Spleen (tissue), 11 donors: ENCODE results near the gene C6orf136. TPM values are rescaled to one million over a fixed set of nuclear protein-coding genes. Genes with fewer than 3 reads are reported as not detected.

Source experiments
- DNase-seq: peaks from one replicate; pipeline ENCODE4 v3.0.0-alpha.2; 2020
- H3K27ac ChIP-seq, 8 donors: fragments of 200-600 bp; sonication (generic) in 7 of 8; 1 replicate in 4 of 8; 2 replicates in 4 of 8; pipeline versions ENCODE4 v1.5.0 to v1.8.0; 2016 to 2021; ENCODE audit warnings: inconsistent platforms in 4 of 8, mild to moderate bottlenecking in 4 of 8, moderate library complexity in 1 of 8
- H3K27me3 ChIP-seq, 7 donors: fragments of 200-600 bp; sonication (generic) in 6 of 7; replicated peaks in 1 of 7; 1 replicate in 4 of 7; 2 replicates in 3 of 7; pipeline versions ENCODE4 v1.5.0 to v1.8.0; 2016 to 2021; ENCODE audit warnings: inconsistent platforms in 3 of 7, mild to moderate bottlenecking in 1 of 7
- H3K36me3 ChIP-seq, 6 donors: fragments of 200-600 bp; sonication (generic) in 5 of 6; 1 replicate in 4 of 6; 2 replicates in 2 of 6; pipeline versions ENCODE4 v1.5.0 to v1.8.0; 2016 to 2021; ENCODE audit warnings: inconsistent platforms in 2 of 6
- H3K4me1 ChIP-seq, 6 donors: fragments of 200-600 bp; sonication (generic) in 5 of 6; 1 replicate in 3 of 6; 2 replicates in 3 of 6; pipeline versions ENCODE4 v1.5.0 to v1.8.0; 2016 to 2021; ENCODE audit warnings: inconsistent platforms in 3 of 6
- H3K4me3 ChIP-seq, 8 donors: fragments of 200-600 bp; sonication (generic) in 7 of 8; 1 replicate in 4 of 8; 2 replicates in 4 of 8; pipeline versions ENCODE4 v1.5.0 to v1.8.0; 2016 to 2021; ENCODE audit warnings: inconsistent platforms in 4 of 8, mild to moderate bottlenecking in 4 of 8, moderate library complexity in 2 of 8
- H3K9me3 ChIP-seq, 8 donors: fragments of 200-600 bp; sonication (generic) in 7 of 8; 1 replicate in 4 of 8; 2 replicates in 4 of 8; pipeline versions ENCODE4 v1.5.0 to v1.8.0; 2016 to 2021; ENCODE audit warnings: inconsistent platforms in 4 of 8
- POLR2A ChIP-seq, 3 donors: fragments of 450-650 bp; IDR thresholded peaks; one replicate each; pipeline ENCODE4 v1.5.1; 2017; ENCODE audit warnings: antibody characterized with exemption in 3 of 3, mild to moderate bottlenecking in 1 of 3
- POLR2AphosphoS5 ChIP-seq, 3 donors: sonication (generic); formaldehyde crosslinking; IDR thresholded peaks; one replicate each; pipeline ENCODE4 v1.5.1; 2017; ENCODE audit warnings: antibody characterized with exemption in 3 of 3
- WGBS, 5 donors: extraction: QIAGEN DNeasy Blood & Tissue Kit in 3 of 5; methylation state at CpG; one replicate each; pipeline versions ENCODE4 v1.1.5 to v1.1.7; 2013 to 2018; 5-methylcytosine and 5-hydroxymethylcytosine counted together
- intact Hi-C: fragments of 100-400 bp; cut with DNase I; formaldehyde crosslinking; loops from one replicate; pipeline ENCODE4 v1.15.0; 2023; ENCODE audit warnings: low total_unique reads
- polyA plus RNA-seq, 3 donors: library from polyadenylated mRNA; stranded (reverse); fragments of 200-250 nt; gene quantifications; one replicate each; pipeline ENCODE4 v1.2.1, GENCODE V29; 2013
- total RNA-seq, 7 donors: library from RNA; depleted of rRNA in 3 of 7; stranded (reverse); fragments of >200 nt in 3 of 7; fragmentation: NEBNext Ultra II Directional in 4 of 7; extraction: Animal tissue kit (Norgen Biotek cat#: 25700) in 4 of 7; gene quantifications; one replicate each; pipeline versions ENCODE4 v1.1.0 to v1.2.1, GENCODE V29; 2016 to 2021
- TF ChIP-seq, protein P1 (sequence below), 11 experiments: fragments of 200-600 bp in 7 of 11; fragments of 450-650 bp in 4 of 11; sonication (generic) in 4 of 11; IDR thresholded peaks in 8 of 11; conservative IDR thresholded peaks in 3 of 11; 1 replicate in 7 of 11; 2 replicates in 4 of 11; pipeline versions ENCODE4 v1.4.0 to v1.8.0; 2016 to 2021; ENCODE audit warnings: antibody characterized with exemption in 11 of 11, inconsistent platforms in 4 of 11, mild to moderate bottlenecking in 1 of 11
- donor health status: healthy with polysubstance abuse.
- donor health status: DM: no; HTN: no; CAD: no; lungs with moderate emphysema.
- donor health status: DM: no; HTN: no; CAD: no.
- donor health status: Bipolar disorder and iron deficiency.
- donor health status: healthy.
- donor health status: DM: no; HTN: no; CAD: no.
- donor health status: DM: yes; HTN: yes; CAD: no.

C6orf136 gene
- total and polyA plus RNA-seq, 10 donors: 12.1 to 28.0 (median 18.3) TPM

GRCh38 chr6:30615219-30615957 lies 31.5 kb upstream of the C6orf136 start:
- WGBS, 5 donors: 0 to 1% (median 0%) methylated on average over 10 of the region's 10 CpGs

GRCh38 chr6:30615958-30616810 lies 30.7 kb upstream of the C6orf136 start:
- Histone ChIP-seq H3K4me3 (peak overlapping the region; percentile 70 to 98 (median 85)), H3K27me3 (no peaks in the 10 kb centered on the region), H3K36me3 (peaks cover 2 to 47% (median 28%) of the 10 kb centered on the region in 6 donors), H3K4me1 (peaks cover 34 to 67% (median 54%) of the 10 kb centered on the region in 6 donors), H3K27ac (peak overlapping the region; percentile 93 to 98 (median 96)), H3K9me3 (no peaks in the 10 kb centered on the region)
- 0 to 1% (median 0%) methylated on average over 10 of the region's 10 CpGs for WGBS, 5 donors
- intact Hi-C loops: loop anchor here (10.0 kb wide), 1 partner anchor 109 kb away; the partner anchor contains the start of gene TUBB
- DNase-seq: no peak
- TF ChIP-seq, protein P1, sequence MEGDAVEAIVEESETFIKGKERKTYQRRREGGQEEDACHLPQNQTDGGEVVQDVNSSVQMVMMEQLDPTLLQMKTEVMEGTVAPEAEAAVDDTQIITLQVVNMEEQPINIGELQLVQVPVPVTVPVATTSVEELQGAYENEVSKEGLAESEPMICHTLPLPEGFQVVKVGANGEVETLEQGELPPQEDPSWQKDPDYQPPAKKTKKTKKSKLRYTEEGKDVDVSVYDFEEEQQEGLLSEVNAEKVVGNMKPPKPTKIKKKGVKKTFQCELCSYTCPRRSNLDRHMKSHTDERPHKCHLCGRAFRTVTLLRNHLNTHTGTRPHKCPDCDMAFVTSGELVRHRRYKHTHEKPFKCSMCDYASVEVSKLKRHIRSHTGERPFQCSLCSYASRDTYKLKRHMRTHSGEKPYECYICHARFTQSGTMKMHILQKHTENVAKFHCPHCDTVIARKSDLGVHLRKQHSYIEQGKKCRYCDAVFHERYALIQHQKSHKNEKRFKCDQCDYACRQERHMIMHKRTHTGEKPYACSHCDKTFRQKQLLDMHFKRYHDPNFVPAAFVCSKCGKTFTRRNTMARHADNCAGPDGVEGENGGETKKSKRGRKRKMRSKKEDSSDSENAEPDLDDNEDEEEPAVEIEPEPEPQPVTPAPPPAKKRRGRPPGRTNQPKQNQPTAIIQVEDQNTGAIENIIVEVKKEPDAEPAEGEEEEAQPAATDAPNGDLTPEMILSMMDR (IDR thresholded peaks at IDR 0.05 in 8 of 11, conservative IDR thresholded peaks at IDR 0.05 in 3 of 11): no peak
- TF ChIP-seq POLR2AphosphoS5 (IDR thresholded peaks at IDR 0.05): peak in 1 of 3 donors; percentile 72

More at GRCh38 chr6:30615219-30615957, 31.5 kb upstream of the C6orf136 start:
- Histone ChIP-seq H3K27me3 (no peaks in the 10 kb centered on the region), H3K9me3 (no peaks in the 10 kb centered on the region), H3K36me3 (peaks cover 2 to 44% (median 21%) of the 10 kb centered on the region in 6 donors), H3K4me3 (peak overlapping the region; percentile 70 to 98 (median 85)), H3K27ac (peak overlapping the region; percentile 93 to 98 (median 96)), H3K4me1 (peaks cover 34 to 68% (median 61%) of the 10 kb centered on the region in 6 donors)
- intact Hi-C loops: loop anchor here (10.0 kb wide), 1 partner anchor 109 kb away; the partner anchor contains the start of gene TUBB
- DNase-seq: no peak
- TF ChIP-seq POLR2A (IDR thresholded peaks at IDR 0.05) (no peak), POLR2AphosphoS5 (IDR thresholded peaks at IDR 0.05) (no peak)
- TF ChIP-seq, protein P1 (IDR thresholded peaks at IDR 0.05 in 8 of 11, conservative IDR thresholded peaks at IDR 0.05 in 3 of 11): no peak

DNA sequence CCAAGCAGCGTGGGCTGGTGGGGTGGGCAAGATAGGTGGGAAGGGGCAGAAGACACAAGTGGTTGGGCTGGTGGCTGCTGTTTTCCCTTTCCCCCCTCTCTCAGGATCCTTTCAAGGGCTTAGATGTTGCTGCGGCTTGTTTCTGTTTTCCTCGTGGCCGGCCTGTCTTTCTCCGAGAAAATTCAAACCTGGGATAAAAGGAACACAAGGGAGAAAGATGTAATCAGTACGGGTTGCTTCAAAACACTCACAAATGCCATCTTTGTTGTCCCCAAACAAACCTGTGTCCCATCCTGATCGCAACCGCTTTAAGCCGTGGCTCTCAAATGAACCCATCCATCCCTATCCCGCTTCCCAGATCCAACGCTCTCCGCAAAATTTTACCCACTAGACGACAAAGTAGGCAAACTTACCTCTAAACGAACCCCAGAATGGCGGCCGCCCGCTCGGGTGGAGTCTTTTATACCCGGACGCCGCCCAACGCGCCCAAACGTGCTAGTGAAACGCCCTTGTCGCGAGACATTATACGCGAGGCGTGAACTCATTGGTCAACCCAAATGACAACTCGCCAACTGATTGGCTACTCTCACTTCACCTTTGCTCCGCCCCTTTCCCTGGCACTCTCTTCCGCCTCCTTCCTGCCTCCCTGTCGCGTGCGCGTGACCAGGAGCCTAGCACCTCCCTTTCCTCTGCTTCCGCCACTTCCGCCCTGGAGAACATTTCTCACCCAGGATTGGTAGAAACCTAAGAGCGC lies 29.9 kb upstream of the C6orf136 start, which contains the start of gene PPP1R10:
Gene PPP1R10, minus strand, starts transcription at position 433 of the 754 bp plus-strand sequence. CDS start 7,299 bp downstream, outside the sequence.
- no peaks in the 10 kb centered on the region for H3K27me3 ChIP-seq
- H3K27ac ChIP-seq: peak within 1 kb of the TSS; percentile 93 to 98 (median 96)
- H3K36me3 ChIP-seq: peaks cover 2 to 52% (median 36%) of the 10 kb centered on the region in 6 donors
- no peaks in the 10 kb centered on the region for H3K9me3 ChIP-seq
- 0 to 1% (median 0%) methylated on average over 40 of the region's 40 CpGs for whole genome bisulfite sequencing, 5 donors
- intact Hi-C loops: loop anchor here (10.0 kb wide), 1 partner anchor 108 kb away; the partner anchor contains the start of gene TUBB
- peaks cover 34 to 67% (median 47%) of the 10 kb centered on the region in 6 donors for H3K4me1 ChIP-seq
- peak within 1 kb of the TSS; percentile 70 to 98 (median 85) for H3K4me3 ChIP-seq
- TF ChIP-seq POLR2AphosphoS5 (IDR thresholded peaks at IDR 0.05) (peak; percentile 97 to 100 (median 99)), POLR2A (IDR thresholded peaks at IDR 0.05) (peak; percentile 90 to 98 (median 97))
- TF ChIP-seq, protein P1 (IDR thresholded peaks at IDR 0.05 in 8 of 11, conservative IDR thresholded peaks at IDR 0.05 in 3 of 11): peak in 2 of 11 experiments; percentile 5 to 8
- peak; percentile 98 for DNase-seq
